ENCODE results near the gene RNF220.

RNF220 gene

DNA sequence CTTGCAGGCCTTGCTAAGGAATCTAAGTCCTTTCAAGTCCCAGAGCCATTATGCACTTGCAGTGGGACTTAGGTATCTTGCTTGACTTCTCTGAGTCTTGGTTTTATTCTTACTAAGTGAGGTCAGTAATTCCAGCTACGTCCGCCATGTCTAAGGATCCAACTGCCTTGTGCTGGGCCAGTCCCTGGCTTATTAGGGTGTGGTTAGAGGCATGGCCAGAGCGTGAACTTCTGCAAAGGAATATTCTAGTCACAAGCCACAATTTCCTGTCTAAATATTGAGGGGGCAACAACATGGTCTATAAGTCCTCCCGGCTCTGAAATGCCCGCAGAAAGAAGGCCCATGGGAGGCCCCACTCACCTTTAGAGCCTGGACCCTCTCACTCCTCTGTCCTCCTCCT lies 186.3 kb downstream of the RNF220 start:
- DNase-seq, result no peak

DNA sequence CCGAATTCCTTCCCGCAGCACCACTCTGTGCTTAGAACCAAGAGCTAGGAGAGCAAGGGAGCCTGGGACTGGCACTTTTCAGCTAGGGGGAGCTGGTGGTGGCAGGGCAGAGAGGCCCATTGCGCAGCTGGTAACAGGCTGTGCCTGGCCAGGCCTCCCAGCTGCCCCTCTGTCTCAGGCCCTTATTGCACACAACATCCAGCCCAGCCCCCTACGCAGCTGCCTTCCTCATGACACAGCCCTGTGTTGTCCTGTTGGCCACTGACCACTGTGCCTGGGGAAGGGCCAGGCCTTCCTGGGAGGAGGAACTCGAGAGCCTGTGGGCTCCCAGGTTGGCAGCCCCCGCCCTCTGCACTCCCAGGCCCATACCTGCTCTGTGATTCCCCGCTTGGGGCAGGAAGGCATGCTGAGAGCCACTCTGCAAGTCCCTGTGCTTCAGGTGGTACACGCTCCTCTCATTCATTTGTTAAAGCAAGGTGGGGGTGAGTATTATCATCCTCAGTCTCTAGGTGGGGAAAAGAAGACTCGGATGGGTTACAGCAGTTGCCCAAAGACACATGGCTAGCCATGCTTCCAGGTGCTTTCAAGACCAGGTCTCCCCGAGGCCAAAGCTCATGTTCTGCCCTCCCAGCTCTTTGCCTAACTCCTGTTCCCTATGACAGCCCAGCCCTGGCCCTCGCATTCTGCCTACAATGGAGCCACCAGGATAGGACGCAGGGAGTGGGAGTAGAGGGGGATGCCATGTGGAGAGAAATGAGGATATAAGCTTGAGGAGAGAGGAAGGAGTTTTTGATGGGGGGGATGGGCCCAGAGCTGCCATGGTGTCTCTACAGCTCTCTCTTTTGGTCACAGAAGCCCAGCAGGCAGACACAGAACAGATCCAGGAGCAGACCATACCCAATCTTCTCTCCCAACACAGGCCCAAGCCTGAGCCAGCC lies 187.4 kb downstream of the RNF220 start:
- DNase-seq, result no peak

DNA sequence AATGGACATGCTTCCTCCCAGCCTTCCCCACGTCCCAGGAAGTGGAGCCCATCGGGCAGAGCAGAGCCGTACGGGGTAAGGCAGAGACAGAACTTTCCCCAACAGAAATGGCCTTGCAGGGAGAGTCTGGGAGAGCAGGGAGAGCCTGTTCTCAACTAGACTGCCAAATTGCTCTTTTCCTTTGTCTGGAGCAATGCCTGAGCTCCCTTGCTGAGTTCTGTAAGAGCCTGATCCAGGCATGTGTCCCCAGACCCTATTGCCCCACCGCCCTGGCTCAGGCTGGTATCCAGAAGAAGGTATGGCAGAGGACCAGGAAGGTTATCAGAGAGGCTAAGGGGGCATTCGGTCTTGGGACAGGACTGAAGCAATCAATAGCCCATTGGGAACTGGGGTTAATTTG lies 189.3 kb downstream of the RNF220 start:
- DNase-seq, result no peak

GRCh38 chr1:44594871-44595735 lies 190.0 kb downstream of the RNF220 start:
- peak; percentile 48 to 72 (median 58) for DNase-seq

DNA sequence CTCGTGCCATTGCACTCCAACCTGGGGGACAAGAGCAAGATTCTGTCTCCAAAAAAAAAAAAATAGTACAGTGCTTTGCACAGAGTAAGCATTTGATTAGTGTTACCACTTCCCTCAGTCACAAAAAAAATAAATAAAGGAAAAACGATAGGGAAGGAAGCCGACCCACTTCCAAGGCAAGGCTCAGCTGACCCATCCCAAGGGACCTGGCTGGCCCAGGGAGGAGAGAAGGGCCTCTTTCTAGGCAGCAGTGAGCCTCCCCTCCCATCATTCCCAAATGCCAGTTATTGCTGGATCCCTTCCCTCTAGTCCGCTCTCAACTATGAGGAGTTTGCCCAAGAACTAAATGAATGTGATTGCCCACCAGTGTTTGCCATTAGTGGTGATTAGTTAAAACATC lies 191.5 kb downstream of the RNF220 start:
- no peak for DNase-seq

- DNase-seq, result no peak
These were observed 193.1 kb downstream of the RNF220 start for GRCh38 chr1:44598167-44598566.

GRCh38 chr1:44602634-44603628 lies 197.9 kb downstream of the RNF220 start:
- no peak for DNase-seq

GRCh38 chr1:44603718-44604117 lies 198.7 kb downstream of the RNF220 start:
- no peak for DNase-seq

- DNase-seq, result no peak
These were observed 199.3 kb downstream of the RNF220 start for GRCh38 chr1:44604157-44604955.

DNA sequence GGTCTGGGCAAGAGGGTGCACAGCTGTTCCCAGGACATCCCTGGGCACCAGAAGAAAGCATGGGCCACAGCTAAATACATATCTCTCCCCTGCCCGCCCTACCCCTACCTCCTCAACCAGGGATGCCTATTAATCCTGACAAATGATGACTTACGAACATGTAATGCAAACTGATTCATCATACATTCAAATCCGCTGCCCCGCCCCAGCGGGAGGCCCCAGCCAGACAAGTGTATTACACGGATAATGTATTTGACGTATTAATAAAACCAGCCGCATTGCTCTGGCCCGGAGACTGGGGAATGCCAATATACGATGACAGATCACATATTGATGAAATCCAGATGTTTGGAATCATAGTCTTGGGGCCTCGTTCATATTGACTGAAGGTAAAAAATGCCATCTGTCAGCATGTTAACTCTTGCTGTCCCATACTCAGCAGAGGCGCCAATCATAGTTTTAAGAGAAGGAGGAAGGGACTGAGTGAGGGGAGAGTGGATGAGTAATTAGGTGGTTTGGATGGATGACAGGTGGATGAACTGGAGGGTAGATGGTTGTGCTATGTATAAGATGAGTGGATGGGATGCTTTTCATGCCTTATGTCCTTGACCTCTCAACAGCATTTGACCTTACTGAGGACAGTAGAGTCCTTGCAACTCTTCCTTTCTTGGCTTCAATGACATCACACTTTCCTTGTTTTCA lies 201.0 kb downstream of the RNF220 start:
- no peak for DNase-seq

DNA sequence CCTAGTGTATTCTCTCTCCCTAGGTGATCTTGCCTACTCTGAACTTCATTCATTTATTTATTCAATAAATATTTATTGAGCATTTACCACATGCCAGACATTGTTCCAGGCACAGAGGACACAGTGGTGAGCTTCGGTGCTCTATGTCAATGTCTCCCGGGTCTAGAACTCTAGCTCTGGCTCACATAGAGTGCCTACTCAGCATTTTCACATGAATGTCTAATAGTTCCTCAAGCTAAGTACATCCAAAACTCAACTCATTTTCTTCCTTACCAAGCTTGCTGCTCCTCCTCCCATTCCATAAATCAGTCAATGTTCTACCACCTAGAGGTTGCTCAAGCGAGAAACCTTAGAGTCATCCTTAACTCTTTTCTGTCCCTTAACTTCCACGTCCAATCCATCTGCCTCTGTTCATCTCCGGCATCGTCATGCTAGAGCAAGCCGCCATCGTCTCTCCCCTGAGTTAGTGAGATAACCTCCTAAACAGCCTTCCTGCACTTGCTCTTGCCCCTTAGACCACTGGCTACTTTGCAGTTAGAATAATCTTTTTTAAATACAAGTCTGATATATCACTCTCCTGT lies 201.7 kb downstream of the RNF220 start:
- no peak for DNase-seq

DNA sequence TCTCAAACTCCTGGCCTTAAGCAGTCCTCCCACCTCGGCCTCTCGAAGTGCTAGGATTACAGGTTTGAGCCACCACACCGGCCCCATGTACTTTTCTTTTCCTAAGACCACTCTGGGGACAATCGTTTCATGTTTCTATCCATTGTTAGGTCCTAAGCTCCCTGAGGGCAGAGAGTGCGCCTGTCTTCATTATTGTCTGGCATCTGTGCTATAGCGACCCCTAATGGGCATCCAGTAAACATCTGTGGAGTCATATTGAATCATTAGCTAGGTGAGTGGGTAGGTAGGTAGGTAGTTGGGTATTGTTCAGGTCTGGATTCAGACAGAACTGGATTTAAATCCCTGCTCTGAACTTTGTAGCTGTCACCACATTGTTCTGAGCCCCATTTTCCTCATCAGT lies 203.1 kb downstream of the RNF220 start:
- no peak for DNase-seq

- DNase-seq, result no peak
These were observed 204.3 kb downstream of the RNF220 start for GRCh38 chr1:44609412-44609767.

DNA sequence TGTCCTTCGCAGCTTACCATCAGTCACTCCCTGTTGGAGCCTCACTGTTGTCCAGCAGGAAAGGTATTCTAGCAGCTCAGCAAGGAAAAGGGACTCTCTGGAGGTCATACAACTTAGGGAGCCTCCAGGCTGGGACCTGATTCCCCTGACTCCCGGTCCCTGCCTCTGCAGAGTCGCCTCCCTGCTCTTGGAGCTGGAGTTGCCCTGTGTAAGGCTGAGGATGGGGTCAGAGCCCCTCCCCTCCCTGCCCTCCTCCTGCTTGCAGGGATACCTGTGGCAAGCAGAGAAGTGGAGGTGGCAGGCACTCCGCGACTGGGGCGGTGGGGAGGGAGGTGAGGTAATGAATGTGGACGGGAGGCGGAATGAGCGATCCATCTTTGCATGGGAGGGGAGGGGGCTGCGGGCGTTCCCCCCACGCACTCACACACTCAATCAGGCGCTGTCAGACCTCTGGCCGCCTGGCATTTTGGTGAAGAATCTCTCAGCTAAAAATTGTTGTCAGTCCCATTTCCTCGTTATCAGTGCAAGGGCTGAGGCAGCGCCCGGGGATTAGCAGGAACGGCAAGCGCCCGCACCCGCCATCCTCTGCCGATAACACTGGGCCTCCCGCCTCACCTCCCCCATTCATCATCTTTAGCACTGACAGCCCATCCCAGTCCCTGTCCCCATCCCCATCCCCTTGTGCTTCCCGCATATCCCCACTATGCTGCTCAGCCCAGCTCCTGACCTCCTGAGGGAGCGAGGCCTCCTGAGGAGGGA lies 204.9 kb downstream of the RNF220 start:
- DNase-seq, result no peak

DNA sequence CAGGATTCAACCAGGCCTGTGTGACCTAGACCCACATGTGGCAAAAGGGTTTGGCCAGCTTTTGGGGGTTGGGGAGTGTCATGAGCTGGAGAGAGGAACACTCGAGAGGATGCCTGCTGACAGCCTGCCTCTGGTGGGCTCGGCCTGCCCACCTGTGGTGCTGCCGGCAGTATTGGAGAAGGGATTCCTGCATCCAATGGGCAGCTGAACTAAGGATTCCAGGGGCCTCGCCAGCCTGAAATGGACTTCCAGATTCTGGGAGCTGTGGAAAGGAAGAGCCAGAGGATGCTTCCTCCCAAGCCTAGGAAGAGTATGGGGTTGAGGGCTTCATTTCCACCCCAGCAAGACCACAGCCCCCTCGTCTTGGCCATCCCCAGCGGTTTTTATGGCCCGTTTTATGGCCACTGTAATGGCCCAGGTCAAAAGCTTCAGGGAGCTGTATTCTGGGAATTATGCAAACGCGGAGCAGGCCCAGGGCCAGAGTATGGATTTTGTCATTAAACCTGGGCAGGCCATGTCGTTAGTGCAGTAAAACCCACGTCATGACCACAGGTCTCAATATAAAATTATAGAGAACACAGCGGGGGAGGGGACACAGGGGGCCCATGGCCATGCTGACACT lies 205.6 kb downstream of the RNF220 start:
- DNase-seq, result no peak

- DNase-seq, result no peak
These were observed 206.4 kb downstream of the RNF220 start for GRCh38 chr1:44611419-44611818.

DNA sequence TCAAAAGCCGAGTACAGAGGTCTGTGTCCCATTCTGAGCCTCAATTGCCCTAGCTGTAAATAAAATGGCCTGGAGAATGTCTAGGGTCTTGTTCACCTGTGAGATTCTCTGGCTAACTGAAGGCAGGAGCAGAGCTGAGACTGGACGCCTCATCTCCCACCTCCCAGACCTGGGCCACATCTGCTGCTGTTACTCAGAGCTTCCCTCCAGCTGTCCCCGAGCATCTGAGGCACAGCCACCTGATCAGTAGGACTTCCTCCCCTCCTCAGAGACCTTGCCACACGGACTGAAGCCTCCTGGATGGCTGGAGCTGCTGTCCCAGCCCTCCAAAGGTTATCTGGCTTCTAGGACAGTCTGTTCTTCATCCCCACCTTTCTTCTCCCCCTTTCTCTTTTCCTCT lies 206.8 kb downstream of the RNF220 start:
- DNase-seq, result no peak

- no peak for DNase-seq
These were observed 208.9 kb downstream of the RNF220 start for GRCh38 chr1:44613941-44614340.

- no peak for DNase-seq
These were observed 211.4 kb downstream of the RNF220 start for GRCh38 chr1:44616284-44616990.
